ENCODE results near the gene SNX15.

DNA sequence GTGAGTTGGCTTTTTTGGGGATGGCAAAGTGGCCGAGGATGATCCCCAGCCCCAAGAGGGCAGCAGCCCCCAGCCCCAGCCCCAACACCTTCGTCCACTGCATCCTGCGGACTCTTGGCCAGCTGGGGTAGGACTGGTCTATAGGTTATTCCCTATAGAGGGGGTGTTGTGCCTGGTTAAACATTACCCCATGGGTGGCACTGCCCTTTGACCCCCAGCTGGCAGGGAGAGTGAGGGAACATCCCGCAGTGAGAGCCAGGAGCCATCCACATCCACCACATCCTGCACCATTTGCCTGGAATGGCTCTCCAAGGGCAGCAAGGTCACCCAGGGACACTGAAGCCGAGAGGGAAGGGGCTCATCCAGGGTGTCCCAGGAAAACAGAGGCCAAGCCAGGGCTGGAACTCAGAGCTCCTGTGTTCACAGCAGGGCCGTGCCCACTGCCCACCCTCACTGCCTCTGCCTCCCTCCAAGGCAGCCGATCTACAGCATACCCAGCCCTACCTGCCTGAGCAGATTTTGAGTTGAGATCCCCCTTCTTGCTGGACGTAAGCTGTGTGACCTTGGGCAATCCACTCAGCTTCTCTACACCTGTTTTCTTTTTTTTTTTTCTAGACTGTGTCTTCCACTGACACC lies 31.3 kb downstream of the SNX15 start, which contains the start of gene NAALADL1:
- no peak for TF ChIP-seq POLR2A (IDR thresholded peaks at IDR 0.05; ENCODE audit: low read length)
- no peak for TF ChIP-seq GATA1 (IDR thresholded peaks at IDR 0.05; ENCODE audit: low read depth, low read length)
